GM18499 (cell line): Measurements from ENCODE around the gene ARRDC1.

Experiments used
- ATAC-seq: cut with Tn5 transposase; IDR thresholded peaks from one replicate; pipeline ENCODE4 v1.9.1; 2021; ENCODE audit warnings: moderate number of reproducible peaks; ENCODE audit not compliant: insufficient read depth, unreplicated experiment

ARRDC1 gene

DNA sequence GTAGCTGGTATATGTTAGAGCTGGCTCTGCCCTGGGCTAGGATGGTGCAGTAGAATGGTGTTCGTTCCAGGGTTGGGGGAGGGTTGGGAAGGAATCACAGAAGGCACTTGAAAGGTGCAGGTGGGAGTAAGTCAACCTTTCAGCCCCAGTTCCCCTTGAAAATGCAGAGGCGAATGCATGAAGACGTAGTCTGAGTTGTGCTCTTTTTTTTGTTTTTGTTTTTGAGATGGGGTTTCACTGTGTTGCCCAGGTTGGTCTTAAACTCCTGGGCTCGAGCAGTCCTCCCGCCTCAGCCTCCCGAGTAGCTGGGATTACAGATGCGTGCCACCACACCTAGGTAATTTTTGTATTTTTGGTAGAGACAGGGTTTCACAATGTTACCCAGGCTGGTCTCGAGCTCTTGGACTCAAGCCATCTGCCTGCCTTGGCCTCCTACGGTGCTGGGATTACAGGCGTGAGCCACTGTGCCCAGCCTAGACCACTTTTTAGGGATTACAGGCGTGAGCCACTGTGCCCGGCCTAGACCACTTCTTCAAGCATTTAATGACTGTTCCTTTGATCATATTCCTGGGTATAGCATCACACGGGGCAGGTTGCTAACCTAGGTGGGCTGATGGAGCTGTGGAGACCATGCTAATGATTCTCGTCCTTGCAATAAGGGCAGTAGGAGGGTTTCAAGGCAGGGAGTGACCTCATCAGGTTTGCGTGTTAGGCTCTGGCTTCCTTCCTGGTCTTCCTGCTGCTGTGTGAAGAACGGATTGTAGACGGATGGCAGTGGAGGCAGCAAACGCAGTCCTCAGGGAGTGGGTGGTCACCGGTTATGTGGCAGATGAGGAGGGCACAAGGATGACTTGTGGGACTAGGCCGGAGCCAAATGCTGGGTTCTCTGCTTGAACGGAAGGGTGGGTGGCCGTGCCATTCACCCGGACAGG, 27.0 kb downstream of the ARRDC1 start:
- ATAC-seq: no peak

DNA sequence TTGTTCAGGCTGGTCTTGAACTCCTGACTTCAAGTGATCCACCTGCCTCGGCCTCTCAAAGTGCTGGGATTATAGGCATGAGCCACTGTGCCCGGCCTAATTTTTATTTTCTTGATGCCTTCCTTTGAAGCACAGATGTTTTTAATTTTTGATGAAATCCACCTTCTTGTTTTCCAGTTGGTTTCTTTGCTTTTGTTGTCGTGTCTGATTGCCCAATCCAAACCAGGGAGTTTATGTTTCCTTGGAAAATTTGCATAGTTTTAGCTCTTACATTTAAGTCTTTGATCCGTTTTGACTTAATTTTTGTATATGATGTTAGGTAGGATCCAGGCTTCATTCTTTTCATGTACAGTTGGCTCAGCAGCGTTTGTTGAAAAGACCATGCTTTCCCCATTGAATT, 28.5 kb downstream of the ARRDC1 start:
- ATAC-seq: no peak

DNA sequence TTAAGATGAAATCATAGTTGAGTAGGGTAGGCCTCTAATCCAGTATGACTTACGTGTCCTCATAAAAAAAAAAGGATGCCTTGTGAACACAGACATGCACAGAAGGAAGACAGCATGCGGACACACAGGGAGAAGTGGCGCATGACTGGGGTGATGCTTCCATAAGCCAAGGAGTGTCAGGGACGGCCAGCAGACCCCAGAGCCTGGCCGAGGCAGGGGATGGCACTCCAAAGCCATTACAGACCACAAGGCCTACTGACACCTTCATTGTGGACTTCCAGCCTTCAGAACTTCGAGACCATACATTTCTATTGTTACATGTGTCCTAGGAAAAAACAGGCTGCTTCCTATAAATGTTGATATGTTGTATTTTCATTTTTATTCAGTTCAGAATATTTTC, 33.2 kb downstream of the ARRDC1 start:
- no peak for ATAC-seq

DNA sequence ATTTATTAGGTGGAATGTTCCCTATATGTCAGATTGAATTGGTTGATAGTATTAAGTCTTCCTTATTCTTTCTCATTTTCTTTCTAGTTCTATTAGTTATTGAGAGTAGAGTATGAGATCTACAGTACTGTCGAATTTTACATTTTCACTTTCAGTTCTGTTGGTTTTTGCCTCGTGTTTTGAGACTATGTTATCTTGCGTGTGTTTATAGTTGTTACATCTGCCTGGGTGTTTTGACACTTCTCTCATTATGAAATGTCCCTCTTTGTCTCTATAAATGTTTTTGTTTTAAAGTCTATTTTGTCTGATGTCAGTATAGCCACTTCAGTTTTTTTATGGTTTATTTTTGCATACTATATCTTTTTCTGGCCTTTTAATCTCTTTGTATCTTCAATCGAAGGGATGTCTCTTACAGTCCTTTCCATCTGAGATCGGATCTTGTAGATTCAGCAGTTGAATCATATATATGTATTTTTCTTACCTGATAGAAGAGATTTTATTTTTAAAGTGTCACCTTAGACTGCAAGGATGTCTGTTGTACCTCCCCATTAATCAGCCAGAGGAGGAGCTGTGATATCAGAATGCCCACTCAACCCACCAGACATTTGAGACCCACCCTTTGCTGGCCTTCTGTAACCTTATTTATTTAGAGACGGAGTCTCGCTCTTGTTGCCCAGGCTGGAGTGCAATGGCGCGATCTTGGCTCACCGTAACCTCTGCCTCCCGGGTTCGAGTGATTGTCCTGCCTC, 34.0 kb downstream of the ARRDC1 start:
- peak; percentile 57 for ATAC-seq

DNA sequence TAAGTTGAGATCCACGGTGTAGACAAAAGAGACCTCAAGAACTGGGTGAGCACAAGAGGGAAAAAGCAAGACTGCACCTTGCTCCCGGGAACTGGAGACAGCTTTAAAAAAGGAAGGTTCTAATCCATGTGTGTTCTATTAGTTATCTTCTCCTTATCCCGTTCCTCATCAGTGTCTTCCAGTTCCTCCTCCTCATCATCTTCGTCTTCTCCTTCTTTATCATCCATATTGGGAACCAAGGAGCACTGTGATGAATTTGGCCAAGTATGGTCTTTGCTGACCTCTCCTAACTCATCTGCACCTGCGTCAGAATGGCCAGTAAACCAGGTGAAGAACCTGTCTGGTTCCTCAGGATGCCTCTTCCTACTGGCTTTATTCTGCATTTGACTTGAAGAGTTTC, 35.4 kb downstream of the ARRDC1 start:
- ATAC-seq: no peak

DNA sequence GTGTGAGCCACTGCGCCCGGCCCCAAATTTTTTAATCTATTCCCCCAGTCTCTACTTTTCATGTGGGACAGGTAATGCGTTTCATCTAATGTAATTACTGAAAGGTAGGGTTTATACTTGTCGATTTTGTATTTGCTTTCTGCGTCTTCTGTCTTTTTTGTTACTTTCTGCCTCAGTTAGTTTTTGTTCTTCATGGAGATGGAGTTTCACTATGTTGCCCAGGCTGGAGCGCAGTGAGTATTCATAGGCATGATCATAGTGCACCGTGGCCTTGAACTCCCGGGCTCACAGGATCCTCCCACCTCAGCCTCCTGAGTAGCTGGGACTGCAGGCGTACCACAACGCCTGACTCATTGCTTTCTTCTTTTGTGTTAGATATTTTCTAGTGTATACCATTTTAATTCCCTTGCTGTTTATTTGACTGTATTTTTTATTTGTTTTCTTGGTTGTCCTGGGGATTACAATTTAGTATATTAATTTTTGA, 36.7 kb downstream of the ARRDC1 start:
- ATAC-seq: no peak

DNA sequence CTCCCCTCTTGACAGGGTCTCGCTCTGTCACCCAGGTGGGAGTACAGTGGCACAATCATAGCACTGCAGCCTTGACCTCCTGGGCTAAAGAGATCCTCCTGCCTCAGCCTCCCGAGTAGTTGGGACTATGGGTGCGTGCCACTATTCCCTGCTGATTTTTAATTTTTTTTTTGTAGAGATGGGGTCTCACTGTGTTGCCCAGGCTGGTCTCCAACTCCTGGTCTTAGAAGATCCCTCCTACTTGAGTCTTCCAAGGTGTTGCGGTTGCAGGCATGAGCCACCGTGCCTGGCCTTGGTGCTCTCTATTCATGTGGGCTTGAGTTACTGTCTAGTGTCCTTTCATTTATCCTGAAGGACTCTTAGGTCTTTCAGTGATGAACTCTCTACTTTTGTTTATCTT, 37.4 kb downstream of the ARRDC1 start:
- no peak for ATAC-seq

DNA sequence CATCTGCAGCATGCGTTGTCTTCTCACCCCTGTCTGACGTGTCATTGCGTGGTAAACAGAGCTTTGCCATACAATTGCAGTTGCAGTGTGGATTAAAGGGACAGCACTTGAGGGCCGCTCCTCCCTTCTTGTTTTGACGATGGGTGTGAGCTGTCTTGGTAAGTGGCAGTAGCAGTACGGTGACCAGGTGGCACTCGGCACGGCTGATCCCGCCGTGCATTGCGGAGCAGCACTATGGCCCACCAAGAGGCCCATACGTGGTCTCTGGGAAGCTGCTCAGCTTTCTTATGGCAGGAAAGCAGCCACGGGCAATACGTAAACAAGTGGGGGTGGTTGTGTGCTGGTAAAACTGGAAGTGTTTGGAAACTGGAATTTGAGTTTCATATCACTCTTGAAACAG, 38.4 kb downstream of the ARRDC1 start:
- ATAC-seq: no peak

DNA sequence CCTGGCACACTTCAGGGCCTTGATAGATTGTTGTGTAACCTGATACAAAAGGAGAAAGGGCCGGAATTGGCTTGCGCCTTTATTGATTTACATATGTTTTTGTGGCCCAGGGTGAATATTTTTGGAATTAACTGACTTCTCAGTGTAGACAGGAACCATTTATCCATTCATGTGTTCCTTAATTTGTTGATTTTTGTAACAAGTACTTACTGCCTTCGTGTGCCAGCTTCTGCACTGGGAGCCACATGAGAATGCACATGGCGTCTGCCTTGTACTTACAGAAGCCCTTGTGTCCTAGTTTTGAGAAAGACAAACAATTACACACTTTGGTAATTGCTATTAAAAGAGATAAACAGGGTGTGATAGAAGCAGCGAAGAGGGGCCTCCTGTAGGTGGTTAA, 39.7 kb downstream of the ARRDC1 start:
- no peak for ATAC-seq

DNA sequence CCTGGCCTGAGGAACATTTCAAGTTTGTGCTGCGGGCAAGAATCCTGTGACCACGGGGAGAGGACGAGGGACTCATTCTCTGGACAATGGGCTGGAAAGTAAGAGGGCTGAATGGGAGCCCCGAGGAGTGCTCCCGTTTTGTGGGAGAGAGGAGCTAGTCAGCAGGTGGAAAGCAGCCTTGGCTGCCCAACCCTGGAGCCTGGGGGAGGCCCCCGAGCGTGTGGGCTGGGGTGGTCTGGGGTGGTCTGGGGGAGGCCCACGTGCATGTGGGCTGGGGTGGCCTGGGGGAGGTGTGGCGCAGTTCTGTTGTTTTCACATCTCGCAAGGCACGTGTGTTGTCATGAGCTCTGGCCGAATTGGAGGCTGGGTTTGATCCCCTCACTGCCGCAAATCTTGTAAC, 40.9 kb downstream of the ARRDC1 start:
- ATAC-seq: no peak

DNA sequence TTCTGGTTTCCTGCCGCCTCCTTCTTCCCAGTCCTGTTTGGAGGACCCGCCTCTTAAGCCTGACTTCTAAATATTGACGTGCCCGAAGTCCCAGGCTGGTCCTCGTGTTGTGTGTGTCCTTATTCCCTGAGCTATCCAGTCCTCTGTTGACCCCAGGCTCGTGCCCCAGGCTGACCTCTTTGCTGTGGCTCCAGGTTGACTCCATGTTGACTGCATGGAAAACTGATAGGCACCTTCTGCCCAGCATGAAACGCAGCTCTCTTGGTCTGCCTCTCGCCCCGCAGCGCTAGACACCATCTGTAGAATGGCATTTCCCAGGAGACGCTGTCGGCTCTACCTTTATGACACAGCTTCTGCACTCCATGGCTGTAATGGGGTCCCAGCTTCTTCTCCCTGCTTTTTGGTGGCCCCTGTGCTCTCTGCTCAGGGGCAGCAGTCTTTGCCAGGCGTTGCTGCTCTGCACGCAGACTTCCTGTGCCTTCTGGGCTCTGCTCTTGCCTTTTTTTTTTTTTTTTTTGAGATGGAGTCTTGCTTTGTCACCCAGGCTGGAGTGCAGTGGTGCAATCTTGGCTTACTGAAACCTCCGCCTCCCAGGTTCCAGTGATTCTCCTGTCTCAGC, 41.7 kb downstream of the ARRDC1 start:
- no peak for ATAC-seq

DNA sequence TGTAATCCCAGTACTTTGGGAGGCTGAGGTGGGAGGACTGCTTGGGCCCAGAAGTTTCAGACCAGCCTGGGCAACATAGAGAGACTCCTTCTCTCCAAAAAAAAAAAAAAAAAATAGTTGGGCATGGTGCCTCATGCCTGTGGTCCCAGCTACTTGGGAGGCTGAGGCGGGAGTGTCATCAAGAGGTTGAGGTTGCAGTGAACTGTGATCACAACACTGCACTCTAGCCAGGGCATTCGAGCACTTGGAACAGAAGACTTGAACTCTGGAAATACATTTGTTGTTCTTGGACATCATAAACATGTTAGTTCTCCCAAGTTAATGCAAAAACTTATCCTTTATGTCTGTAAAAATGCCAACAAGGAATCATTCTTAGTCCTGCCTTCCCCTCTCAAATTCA, 42.9 kb downstream of the ARRDC1 start:
- ATAC-seq: no peak

DNA sequence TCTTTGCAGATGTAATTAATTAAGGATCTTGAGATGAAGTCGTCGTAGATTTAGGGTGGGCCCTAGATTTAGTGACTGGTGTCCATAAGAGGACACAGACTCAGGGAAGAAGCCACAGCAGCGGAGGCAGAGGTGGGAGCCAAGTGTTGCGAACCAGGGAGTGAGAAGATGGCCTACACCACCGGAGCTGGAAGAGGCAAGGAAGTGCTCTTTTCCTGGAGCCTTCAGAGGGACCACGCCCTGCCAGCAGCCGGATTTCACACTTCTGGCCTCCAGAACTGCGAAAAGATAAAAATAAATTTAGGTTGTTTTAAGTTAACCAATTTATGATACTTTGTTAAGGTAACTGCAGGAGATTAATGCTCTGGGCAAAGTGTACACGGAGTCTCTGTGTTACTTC, 44.1 kb downstream of the ARRDC1 start:
- no peak for ATAC-seq

DNA sequence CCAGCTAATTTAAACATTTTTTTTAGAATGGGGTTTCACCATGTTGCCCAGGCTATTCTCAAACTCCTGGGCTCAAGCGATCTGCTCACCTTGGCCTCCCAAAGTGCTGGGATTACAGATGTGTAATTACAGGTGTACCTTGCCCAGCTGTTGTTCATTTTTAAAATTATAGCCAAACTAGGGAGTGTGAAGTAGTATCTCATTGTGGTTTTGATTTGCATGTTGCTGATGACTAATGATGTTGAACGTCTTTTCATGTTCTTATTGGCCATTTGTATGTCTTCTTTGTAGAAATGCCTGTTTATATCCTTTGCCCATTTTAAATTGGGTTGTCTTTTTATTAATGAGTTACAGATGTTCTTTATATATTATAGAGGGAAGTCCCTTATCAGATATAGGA, 44.8 kb downstream of the ARRDC1 start:
- no peak for ATAC-seq

DNA sequence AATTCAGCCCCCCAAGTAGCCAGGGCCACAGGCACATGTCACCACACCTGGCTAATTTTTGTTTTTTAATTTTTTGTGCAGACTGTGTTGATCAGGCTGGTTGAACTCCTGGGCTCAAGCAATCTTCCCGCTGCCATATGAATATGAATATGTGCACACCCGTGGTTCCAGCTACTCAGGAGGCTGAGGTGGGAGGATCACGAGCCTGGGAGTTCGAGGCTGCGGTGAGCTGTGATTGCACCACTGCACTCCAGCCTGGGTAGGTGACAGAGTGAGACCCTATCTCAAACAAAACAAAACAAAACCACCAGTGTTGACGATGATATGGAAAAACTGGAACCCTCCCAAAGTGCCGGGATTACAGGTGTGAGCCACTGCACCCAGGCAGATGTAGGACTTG, 45.3 kb downstream of the ARRDC1 start:
- no peak for ATAC-seq

DNA sequence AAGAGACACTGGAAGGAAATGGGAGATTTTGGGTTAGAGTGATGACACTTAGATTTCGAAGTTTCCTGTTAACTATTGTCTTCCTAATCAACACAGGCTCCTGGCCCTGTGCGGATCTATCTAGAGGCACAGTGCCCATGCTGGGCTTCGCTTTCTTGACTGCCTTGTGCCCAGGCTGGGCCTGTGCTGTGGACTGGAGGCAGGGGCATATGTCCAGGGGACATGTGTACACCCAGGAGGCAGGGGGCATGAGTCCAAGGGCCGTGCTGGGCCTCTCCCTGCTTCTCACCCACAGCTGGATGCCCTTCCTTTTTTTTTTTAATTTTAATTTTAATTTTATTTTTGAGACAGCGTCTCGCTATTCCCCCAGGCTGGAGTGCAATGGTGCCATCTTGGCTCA, 50.9 kb downstream of the ARRDC1 start:
- ATAC-seq: no peak

DNA sequence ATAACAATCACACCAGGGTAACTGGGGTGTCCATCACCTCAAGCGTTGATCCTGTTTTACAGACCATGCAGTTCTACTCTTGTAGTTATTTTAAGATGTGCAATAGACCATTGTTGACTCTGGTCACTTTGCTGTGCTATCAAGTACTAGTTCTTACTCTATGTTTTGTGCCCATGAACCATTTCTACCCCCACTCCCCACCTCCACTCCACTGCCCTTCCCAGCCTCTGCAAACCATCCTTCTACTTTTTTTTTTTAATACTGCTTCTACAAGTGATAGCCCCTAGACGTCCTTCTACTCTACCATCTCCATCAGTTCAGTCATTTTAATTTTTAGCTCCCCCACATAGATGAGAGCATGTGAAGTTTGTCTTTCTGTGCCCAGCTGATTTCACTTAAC, 52.1 kb downstream of the ARRDC1 start:
- ATAC-seq: no peak

DNA sequence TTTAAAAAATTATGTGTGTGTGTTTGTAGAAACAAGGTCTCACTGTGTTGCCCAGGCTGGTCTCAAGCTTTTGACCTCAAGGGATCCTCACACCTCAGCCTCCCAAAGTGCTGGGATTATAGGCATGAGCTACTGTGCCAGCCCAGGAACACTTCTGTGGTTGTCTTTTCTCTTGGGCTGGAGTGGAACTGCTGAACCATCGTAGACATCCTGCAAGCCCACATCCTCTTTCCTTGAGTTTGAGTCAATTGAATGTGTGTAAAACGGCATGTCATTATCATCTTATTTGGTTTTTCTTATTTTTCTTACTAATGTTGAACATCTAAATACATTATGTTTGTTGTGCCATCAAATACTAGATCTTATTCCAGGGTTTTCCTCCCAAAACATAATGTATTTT, 53.3 kb downstream of the ARRDC1 start:
- no peak for ATAC-seq

DNA sequence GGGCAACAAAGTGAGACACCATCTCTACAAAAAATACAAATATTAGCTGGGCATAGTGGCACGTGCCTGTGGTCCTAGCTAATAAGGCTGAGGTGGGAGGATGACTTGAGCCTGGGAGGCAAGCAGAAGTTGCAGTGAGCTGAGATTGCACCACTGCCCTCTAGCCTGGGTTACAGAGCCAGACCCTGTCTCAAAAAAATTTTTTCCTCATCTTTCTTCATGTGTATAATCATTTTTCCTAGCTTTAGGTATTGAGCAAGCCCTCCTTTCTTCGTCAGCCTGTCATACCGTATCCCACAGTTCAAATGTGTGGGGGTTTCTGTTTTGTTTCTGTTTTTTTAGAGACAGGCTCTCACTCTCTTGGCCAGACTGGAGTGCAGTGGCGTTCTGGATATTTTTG, 54.7 kb downstream of the ARRDC1 start:
- ATAC-seq: no peak

DNA sequence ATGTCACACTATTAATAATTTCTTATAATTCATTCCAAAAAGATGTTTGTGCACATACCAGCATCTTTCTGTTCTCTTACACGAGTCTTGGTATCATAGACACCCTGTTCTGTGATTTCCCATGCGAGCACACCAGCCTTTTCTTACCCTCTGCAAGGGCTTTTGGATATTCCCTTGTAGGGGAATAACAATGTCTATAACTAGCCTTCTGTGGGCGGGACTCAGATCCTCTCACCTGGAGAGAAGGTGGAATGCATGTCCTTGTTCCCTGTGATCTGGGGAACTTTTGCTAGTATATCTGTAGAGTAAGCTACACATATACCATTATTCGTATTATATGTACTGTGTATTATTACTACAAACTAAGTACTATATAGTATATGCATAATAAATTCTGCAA, 58.1 kb downstream of the ARRDC1 start:
- no peak for ATAC-seq

DNA sequence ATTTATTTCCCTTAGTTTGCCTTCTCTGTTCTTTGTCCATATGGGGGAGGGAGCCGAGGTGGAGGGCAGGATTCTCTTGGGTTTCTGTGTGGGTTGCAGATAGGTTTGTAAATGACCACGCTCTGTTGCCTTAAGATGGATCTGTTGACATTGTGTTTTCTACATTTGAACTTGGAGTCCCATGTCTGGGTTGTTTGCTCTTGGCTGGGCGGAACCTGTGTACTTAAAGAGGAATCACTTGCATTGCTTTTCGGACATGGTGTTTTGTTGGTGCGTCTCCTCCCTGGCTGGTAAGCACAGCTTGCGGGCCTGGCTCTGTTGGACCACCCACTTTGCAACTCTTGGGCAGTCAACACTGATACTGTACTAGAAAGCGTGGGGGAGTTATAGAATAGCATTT, 59.2 kb downstream of the ARRDC1 start:
- ATAC-seq: no peak
